Duodenal mucosa (tissue), 2 donors: ENCODE measurements around the gene SH3BP5.

Experiments
- H3K27ac ChIP-seq: one replicate; pipeline ENCODE4 v1.7.0; 2013; ENCODE audit warnings: low read depth, low read length
- H3K27me3 ChIP-seq, 2 donors: one replicate each; pipeline ENCODE4 v1.7.0; 2013; ENCODE audit warnings: low read length in 2 of 2, control low read depth in 1 of 2; ENCODE audit not compliant: insufficient read depth in 2 of 2, control insufficient read depth in 1 of 2
- H3K36me3 ChIP-seq, 2 donors: one replicate each; pipeline ENCODE4 v1.7.0; 2013; ENCODE audit warnings: low read length in 2 of 2, control low read depth in 1 of 2; ENCODE audit not compliant: insufficient read depth in 2 of 2, control insufficient read depth in 1 of 2
- H3K4me1 ChIP-seq, 2 donors: one replicate each; pipeline ENCODE4 v1.7.0; 2013; ENCODE audit warnings: low read length in 2 of 2, control low read depth in 1 of 2; ENCODE audit not compliant: insufficient read depth in 2 of 2, control insufficient read depth in 1 of 2
- H3K4me3 ChIP-seq, 2 donors: one replicate each; pipeline ENCODE4 v1.7.0; 2013; ENCODE audit warnings: low read length in 2 of 2, low read depth in 1 of 2
- H3K9ac ChIP-seq, 2 donors: one replicate each; pipeline ENCODE4 v1.7.0; 2013; ENCODE audit warnings: low read length in 2 of 2, low read depth in 1 of 2
- H3K9me3 ChIP-seq, 2 donors: one replicate each; pipeline ENCODE4 v1.7.0; 2013; ENCODE audit warnings: low read length in 2 of 2, control low read depth in 1 of 2; ENCODE audit not compliant: control insufficient read depth in 1 of 2

Gene SH3BP5

DNA sequence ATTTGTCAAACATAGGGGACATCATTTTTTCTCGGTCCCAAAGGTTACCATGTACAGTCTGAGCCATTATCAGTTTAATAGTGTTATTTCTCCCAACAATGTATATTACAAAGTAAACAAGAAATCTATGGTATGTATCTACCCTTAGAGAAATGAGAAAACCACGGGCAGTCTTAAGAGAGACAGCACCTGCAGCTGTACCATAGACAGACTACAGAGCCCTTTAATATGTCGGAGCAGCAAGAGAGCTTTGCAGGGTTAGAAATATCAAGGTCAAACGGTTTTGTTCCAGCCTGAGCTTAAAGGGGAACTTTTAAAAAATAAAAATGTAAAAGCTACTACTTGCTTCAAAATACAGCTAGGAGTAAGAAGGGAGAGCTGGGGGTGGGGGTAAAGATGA is 53.2 kb downstream of the SH3BP5 start:
- Histone ChIP-seq H3K27me3 (no peaks in the 10 kb centered on the region), H3K4me1 (no peaks in the 10 kb centered on the region), H3K36me3 (no peaks in the 10 kb centered on the region), H3K9ac (no peak overlapping the region), H3K27ac (no peak overlapping the region), H3K9me3 (no peaks in the 10 kb centered on the region), H3K4me3 (no peak overlapping the region)

DNA sequence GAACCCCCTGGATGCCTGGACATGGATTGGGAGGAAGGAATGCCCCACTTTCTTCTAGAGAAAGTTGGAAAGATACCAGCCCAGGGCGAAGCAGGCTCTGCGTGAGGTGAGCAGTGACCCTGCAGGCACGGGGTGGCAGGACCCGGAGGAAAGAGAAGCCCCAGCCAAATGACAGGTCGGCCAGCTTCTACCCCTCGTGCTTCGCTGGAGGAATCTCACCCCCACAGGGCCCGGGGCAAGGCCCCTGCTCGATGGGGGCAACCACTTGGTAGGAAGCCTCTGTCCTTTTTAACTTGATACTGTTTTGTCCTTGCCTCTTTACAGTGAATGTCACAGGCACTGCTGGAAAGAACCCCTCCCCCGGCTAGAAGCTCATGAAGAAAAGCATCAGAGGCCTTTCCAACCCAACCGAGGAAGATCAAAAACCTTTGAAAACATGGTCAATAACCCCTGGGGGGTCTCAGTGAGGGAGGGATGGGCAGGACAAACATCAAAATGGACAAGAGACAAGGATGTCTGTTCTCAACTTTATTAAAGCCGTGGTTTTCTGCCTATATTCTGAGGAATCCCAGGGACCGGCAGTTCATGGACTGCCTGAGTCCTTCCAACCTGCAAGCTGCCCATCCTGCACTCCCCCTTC is 54.4 kb downstream of the SH3BP5 start:
- H3K4me1 ChIP-seq, result no peaks in the 10 kb centered on the region
- H3K4me3 ChIP-seq, result no peak overlapping the region
- no peaks in the 10 kb centered on the region for H3K36me3 ChIP-seq
- H3K27ac ChIP-seq, result no peak overlapping the region
- no peak overlapping the region for H3K9ac ChIP-seq
- H3K27me3 ChIP-seq, result no peaks in the 10 kb centered on the region
- no peaks in the 10 kb centered on the region for H3K9me3 ChIP-seq

DNA sequence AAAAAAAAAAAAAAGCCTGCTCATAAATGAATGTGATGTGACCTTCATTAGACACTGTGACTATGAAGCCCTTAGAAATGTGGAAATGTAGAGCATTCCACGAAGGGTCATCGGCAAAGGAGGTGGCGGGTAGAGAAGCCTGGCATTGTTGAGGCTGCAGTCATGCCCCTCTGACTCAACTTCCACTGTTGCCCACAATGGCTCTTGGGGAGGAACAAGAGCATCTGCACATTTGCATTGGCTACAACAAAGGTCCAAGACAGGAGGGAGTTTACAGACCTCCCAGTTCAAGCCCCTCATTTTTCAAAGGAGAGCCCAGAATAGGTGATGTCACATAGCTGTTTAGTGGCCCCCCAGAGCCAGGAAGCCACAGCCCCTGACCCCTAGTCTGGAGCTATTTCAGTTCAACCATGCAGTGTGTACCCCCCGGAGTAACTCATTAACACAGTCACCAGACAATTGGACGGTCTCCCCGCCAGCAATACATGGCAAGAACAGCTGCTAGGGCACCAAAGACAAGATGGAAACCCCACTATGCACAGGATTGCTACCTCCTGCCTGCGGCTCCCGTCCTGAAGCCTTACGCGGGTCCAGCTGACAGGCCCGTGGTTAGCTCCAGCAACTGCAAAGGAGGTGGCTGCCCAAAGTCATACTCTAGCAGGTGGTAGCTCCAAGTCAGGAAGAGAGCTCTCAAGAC is 56.2 kb downstream of the SH3BP5 start:
- Histone ChIP-seq H3K9ac (no peak overlapping the region), H3K4me3 (no peak overlapping the region), H3K27ac (no peak overlapping the region)

DNA sequence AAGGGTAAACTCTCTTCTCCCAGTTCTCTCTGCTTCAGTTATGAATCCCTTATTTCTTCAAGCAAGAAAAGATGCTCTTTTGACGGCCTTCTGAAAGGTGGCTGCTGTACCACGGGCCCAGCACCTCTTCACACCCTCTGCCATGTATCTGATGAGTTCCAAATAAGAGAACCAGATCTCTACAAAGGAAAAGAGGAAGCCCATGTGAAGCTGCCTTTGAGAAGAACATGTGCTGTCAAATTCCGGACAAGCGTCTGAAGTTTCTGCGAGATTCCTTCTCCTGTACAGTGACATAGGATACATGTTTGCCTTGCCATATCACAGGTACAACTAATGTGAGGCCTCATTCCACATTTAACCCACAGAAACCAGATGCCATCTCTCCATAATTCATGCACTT is 59.2 kb downstream of the SH3BP5 start:
- no peak overlapping the region for H3K4me3 ChIP-seq
- no peak overlapping the region for H3K9ac ChIP-seq
- peaks cover 8 to 15% of the 10 kb centered on the region in 2 donors for H3K4me1 ChIP-seq
- no peaks in the 10 kb centered on the region for H3K27me3 ChIP-seq
- no peaks in the 10 kb centered on the region for H3K9me3 ChIP-seq
- H3K36me3 ChIP-seq, result no peaks in the 10 kb centered on the region
- no peak overlapping the region for H3K27ac ChIP-seq

More for the DNA sequence above, 56.2 kb downstream of the SH3BP5 start:
- no peaks in the 10 kb centered on the region for H3K9me3 ChIP-seq
- no peaks in the 10 kb centered on the region for H3K27me3 ChIP-seq
- no peaks in the 10 kb centered on the region for H3K36me3 ChIP-seq
- no peaks in the 10 kb centered on the region for H3K4me1 ChIP-seq

DNA sequence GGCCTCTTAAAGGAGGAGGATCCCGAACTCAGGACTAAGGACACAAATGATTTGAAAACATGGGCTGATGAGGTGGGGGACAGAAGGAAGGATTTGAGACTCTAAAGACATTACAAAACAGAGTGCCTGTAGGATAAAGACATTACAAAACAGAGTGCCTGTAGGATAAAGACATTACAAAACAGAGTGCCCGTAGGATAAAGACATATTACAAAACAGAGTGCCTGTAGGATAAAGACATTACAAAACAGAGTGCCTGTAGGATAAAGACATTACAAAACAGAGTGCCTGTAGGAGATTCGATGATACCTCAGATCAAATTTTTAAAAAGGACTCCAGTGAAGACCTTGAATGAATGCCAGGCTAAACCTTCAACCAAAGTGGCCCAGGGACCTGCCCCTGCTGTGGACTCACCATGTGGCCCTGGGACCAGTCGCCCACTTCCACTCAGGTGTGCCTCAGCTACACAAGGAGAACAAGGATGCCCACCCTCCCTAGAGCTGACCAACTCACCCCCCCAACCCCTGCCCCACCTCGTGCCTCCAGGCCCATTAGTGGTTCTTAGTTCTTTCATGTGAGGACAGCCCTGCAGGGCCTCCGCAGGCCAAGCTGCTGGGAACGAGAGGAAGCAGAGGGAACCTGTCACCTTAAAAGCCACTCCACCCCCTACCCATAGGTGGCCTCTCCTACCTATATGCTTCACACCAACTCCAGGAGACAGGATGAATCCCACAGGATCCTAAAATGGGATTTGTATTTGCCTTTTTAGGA is 59.8 kb downstream of the SH3BP5 start:
- Histone ChIP-seq H3K4me1 (peaks cover 11 to 18% of the 10 kb centered on the region in 2 donors), H3K27me3 (no peaks in the 10 kb centered on the region), H3K36me3 (no peaks in the 10 kb centered on the region), H3K9me3 (no peaks in the 10 kb centered on the region), H3K4me3 (no peak overlapping the region), H3K9ac (no peak overlapping the region), H3K27ac (no peak overlapping the region)

DNA sequence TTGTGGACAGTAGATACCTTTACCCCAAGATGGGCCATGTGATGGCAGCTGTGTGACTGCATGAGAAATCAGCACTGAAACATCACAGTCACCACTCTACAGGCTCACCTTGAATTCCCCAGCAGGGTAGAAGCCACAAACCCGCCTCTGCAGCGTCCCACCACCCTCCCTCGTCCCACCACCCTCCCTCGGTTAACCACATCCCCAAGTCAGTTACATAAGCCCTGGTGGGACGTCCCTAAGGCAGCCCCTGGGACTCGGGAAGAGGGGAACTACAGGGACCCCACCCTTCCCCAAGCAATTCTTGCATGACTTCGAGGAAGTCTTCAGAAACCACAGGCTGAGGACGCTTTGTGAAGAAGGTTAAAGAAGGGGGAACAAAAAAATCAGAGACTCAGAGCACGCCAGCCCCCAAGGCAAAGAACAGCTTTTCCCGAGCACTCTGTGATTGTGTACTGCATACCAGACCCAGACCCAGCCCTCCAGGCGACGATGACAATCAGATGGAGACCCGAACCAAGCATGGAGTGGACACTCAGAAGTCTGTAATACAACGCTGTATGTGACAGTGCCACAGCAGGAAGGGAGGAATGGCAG is 60.5 kb downstream of the SH3BP5 start:
- Histone ChIP-seq H3K27me3 (no peaks in the 10 kb centered on the region), H3K9me3 (no peaks in the 10 kb centered on the region), H3K4me3 (no peak overlapping the region), H3K9ac (no peak overlapping the region), H3K4me1 (peaks cover 11 to 18% of the 10 kb centered on the region in 2 donors), H3K36me3 (no peaks in the 10 kb centered on the region), H3K27ac (no peak overlapping the region)

DNA sequence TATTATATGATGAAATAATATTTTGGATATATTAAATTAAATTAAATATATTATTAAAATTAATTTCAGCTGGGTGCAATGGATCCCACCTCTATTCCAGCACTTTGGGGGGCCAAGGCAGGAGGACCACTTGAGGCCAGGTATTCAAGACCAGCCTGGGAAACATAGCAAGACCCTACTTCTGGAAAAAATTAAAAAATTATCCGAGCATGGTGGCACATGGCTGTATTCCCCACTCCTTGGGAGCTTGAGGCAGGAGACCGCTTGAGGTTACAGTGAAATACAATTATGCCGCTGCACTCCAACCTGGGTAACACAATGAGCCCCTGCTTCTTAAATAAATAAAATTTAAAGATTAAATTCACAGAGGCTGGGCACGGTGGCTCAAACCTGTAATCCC is 61.4 kb downstream of the SH3BP5 start:
- H3K4me1 ChIP-seq, result peaks cover 11 to 18% of the 10 kb centered on the region in 2 donors
- H3K9me3 ChIP-seq, result no peaks in the 10 kb centered on the region
- H3K27ac ChIP-seq, result no peak overlapping the region
- H3K4me3 ChIP-seq, result no peak overlapping the region
- H3K9ac ChIP-seq, result no peak overlapping the region
- no peaks in the 10 kb centered on the region for H3K36me3 ChIP-seq
- H3K27me3 ChIP-seq, result no peaks in the 10 kb centered on the region

DNA sequence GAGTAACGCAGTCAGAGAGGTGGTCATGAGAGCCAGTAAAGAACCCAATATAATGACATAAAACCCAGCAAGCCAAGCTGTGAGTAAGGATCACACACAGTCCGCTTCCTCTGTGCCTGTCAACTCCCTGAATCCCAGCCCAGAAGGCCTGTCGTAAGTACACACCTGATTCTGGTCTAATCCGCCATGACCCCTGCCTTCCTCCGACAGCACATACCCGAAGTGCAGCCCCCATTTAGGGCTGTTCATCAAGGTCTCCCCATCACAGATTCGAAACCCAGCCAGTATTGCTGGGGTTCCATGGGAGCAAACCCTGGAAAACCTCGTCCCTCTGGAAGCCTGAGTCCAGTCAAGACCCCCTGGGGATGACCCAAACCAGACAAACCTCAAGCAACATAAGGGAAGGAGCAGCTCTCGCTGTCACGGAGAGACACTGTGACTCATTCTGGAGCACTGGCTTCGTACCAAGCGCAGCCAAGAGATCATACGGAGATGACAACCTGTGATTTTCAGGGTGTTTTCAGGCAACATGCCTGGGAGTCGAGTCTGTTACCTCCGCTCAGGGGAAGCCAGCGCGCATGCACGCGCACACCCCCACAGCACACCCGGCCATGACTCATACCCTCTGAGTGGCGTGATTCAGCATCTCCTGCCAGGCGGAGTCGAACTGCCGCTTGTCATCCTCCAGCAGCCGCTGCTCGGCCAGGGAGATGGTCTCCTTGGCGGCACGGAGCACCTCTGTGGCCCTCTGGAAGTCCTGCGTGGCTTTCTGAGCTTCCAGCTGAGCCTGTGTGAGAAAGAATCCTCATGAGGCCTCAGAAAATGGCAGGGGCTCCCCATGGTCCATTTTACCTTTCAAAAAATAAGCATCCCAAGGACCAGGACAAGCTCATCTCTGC is 63.0 kb downstream of the SH3BP5 start:
- no peak overlapping the region for H3K9ac ChIP-seq

DNA sequence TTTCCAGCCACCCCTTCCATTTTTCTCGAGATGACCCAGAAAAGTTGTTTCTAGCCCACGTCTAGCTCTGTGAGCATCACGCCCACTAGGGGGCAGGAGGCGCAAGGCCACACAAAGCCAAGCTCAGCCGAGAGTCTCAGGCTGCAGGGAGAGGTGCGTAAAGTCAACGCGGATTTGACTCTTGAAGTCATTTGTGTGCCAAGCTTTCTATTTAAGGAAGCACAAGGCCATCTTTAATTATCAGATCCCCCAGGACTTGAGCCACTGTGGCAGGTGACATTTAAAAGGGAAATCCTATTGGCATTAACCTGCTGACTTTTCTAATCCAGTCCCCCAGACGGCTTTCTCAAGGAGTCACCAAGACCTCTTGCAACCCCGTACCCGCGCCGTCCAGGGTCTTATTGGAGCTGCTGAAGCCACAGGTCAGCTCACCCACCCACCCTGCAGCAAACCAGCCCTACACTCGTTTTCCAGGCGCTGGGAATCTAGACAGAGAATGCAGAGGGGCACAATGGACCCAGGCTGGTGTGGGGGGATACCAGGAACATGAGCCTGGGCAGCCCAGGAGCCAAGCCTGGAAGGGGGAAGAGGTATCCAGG is 64.3 kb downstream of the SH3BP5 start:
- H3K27ac ChIP-seq, result no peak overlapping the region
- H3K36me3 ChIP-seq, result no peaks in the 10 kb centered on the region
- no peak overlapping the region for H3K4me3 ChIP-seq
- peaks cover 11 to 18% of the 10 kb centered on the region in 2 donors for H3K4me1 ChIP-seq
- no peaks in the 10 kb centered on the region for H3K27me3 ChIP-seq
- no peak overlapping the region for H3K9ac ChIP-seq
- no peaks in the 10 kb centered on the region for H3K9me3 ChIP-seq

More for the DNA sequence above, 63.0 kb downstream of the SH3BP5 start:
- Histone ChIP-seq H3K27ac (no peak overlapping the region), H3K27me3 (no peaks in the 10 kb centered on the region), H3K4me3 (peak overlapping the region; percentile 1 to 16), H3K9me3 (no peaks in the 10 kb centered on the region), H3K36me3 (no peaks in the 10 kb centered on the region), H3K4me1 (peaks cover 11 to 18% of the 10 kb centered on the region in 2 donors)
